Stomach (tissue), 9 donors: Measurements from ENCODE around the gene NAALADL2. TPM values are rescaled to one million over a fixed set of nuclear protein-coding genes. Genes with fewer than 3 reads are reported as not detected.

Experiments
- DNase-seq, 2 donors: peaks; one replicate each; pipeline versions ENCODE4 v3.0.0 to v3.0.0-alpha.2; 2013 to 2019
- H3K27ac ChIP-seq, 5 donors: fragments of 200-600 bp in 4 of 5; sonication (generic) in 4 of 5; one replicate each; pipeline ENCODE4 v1.5.1; 2013 to 2019; ENCODE audit warnings: mild to moderate bottlenecking in 1 of 5, moderate library complexity in 1 of 5
- H3K27me3 ChIP-seq, 3 donors: fragments of 200-600 bp; sonication (generic); one replicate each; pipeline ENCODE4 v1.5.1; 2017 to 2019; ENCODE audit warnings: mixed run types in 1 of 3
- H3K36me3 ChIP-seq, 4 donors: fragments of 200-600 bp; sonication (generic); 1 replicate in 3 of 4; 2 replicates in 1 of 4; pipeline ENCODE4 v1.5.1; 2016 to 2019
- H3K4me1 ChIP-seq, 4 donors: fragments of 200-600 bp; sonication (generic); one replicate each; pipeline ENCODE4 v1.5.1; 2016 to 2019
- H3K4me3 ChIP-seq, 4 donors: fragments of 200-600 bp; sonication (generic) in 3 of 4; one replicate each; pipeline ENCODE4 v1.5.1; 2016 to 2019; ENCODE audit warnings: mild to moderate bottlenecking in 1 of 4
- H3K9me3 ChIP-seq, 4 donors: fragments of 200-600 bp; sonication (generic); one replicate each; pipeline ENCODE4 v1.5.1; 2016 to 2019
- CTCF ChIP-seq, 7 experiments: fragments of 450-650 bp in 4 of 7; fragments of 200-600 bp in 3 of 7; sonication (generic) in 3 of 7; IDR thresholded peaks; one replicate each; pipeline ENCODE4 v1.5.1; 2016 to 2019; ENCODE audit warnings: antibody characterized with exemption in 7 of 7, control low read depth in 2 of 7, mild to moderate bottlenecking in 1 of 7
- EP300 ChIP-seq: sonication (generic); formaldehyde crosslinking; IDR thresholded peaks from one replicate; pipeline ENCODE4 v1.6.1; 2017; ENCODE audit warnings: antibody characterized with exemption
- POLR2A ChIP-seq, 4 donors: fragments of 450-650 bp; IDR thresholded peaks; one replicate each; pipeline ENCODE4 v1.6.1; 2016; ENCODE audit warnings: antibody characterized with exemption in 4 of 4, control low read depth in 2 of 4, mild to moderate bottlenecking in 1 of 4, moderate library complexity in 1 of 4
- POLR2AphosphoS5 ChIP-seq, 3 donors: sonication (generic); formaldehyde crosslinking; IDR thresholded peaks; one replicate each; pipeline ENCODE4 v1.6.1; 2016; ENCODE audit warnings: antibody characterized with exemption in 3 of 3
- WGBS, 5 donors: extraction: QIAGEN DNeasy Blood & Tissue Kit in 3 of 5; methylation state at CpG; one replicate each; pipeline versions ENCODE4 v1.1.5 to v1.1.7; 2013 to 2018; 5-methylcytosine and 5-hydroxymethylcytosine counted together
- intact Hi-C: fragments of 100-400 bp; cut with DNase I; formaldehyde crosslinking; loops from one replicate; pipeline ENCODE4 v1.15.1; 2023; ENCODE audit warnings: low total_unique reads
- polyA plus RNA-seq, 3 donors: library from polyadenylated mRNA; stranded (reverse); fragments of 200-250 nt; gene quantifications; one replicate each; pipeline ENCODE4 v1.2.3, GENCODE V29; 2013
- total RNA-seq, 5 donors: library from RNA; depleted of rRNA; stranded (reverse); fragments of >200 nt; gene quantifications; one replicate each; pipeline versions ENCODE4 v1.1.0 to v1.2.3, GENCODE V29; 2014 to 2016
- donor health status: healthy with polysubstance abuse.
- donor health status: Bipolar disorder and iron deficiency.
- donor health status: healthy.

NAALADL2 gene
- total and polyA plus RNA-seq, 8 donors, result 0.58 to 43.7 (median 5.4) TPM

GRCh38 chr3:175316799-175317198, 457.7 kb downstream of the NAALADL2 start:
- no peak for DNase-seq
- Histone ChIP-seq H3K27ac (no peak overlapping the region), H3K4me1 (no peaks in the 10 kb centered on the region), H3K27me3 (no peaks in the 10 kb centered on the region), H3K9me3 (no peaks in the 10 kb centered on the region), H3K36me3 (no peaks in the 10 kb centered on the region), H3K4me3 (no peak overlapping the region)
- TF ChIP-seq EP300 (no peak), POLR2AphosphoS5 (IDR thresholded peaks at IDR 0.05) (no peak), CTCF (IDR thresholded peaks at IDR 0.05) (no peak), POLR2A (IDR thresholded peaks at IDR 0.05) (no peak)
- intact Hi-C loops, result no loop called here
- WGBS, 5 donors, result 76 to 87% (median 85%) methylated on average over 1 of the region's 1 CpG

GRCh38 chr3:175325440-175325839, 466.3 kb downstream of the NAALADL2 start:
- DNase-seq, result no peak
- H3K27me3 ChIP-seq, result no peaks in the 10 kb centered on the region
- H3K4me1 ChIP-seq, result no peaks in the 10 kb centered on the region
- intact Hi-C loops, result no loop called here
- H3K36me3 ChIP-seq, result no peaks in the 10 kb centered on the region
- no peak overlapping the region for H3K4me3 ChIP-seq
- H3K9me3 ChIP-seq, result no peaks in the 10 kb centered on the region
- WGBS, 5 donors, result 64 to 94% (median 89%) methylated on average over 1 of the region's 1 CpG
- TF ChIP-seq POLR2A (IDR thresholded peaks at IDR 0.05), result no peak
- no peak for TF ChIP-seq CTCF (IDR thresholded peaks at IDR 0.05)
- TF ChIP-seq POLR2AphosphoS5 (IDR thresholded peaks at IDR 0.05), result no peak
- no peak for TF ChIP-seq EP300
- no peak overlapping the region for H3K27ac ChIP-seq

- Histone ChIP-seq H3K27me3 (no peaks in the 10 kb centered on the region), H3K4me3 (no peak overlapping the region), H3K9me3 (no peaks in the 10 kb centered on the region), H3K4me1 (no peaks in the 10 kb centered on the region), H3K27ac (no peak overlapping the region), H3K36me3 (no peaks in the 10 kb centered on the region)
- no peak for TF ChIP-seq POLR2A (IDR thresholded peaks at IDR 0.05)
- no peak for TF ChIP-seq POLR2AphosphoS5 (IDR thresholded peaks at IDR 0.05)
- TF ChIP-seq EP300, result no peak
- TF ChIP-seq CTCF (IDR thresholded peaks at IDR 0.05), result no peak
- intact Hi-C loops, result no loop called here
- DNase-seq, result no peak
- 87 to 93% (median 90%) methylated on average over 4 of the region's 4 CpGs for WGBS, 5 donors
Measured at GRCh38 chr3:175326041-175326440, 466.9 kb downstream of the NAALADL2 start.

- Histone ChIP-seq H3K36me3 (no peaks in the 10 kb centered on the region), H3K4me1 (no peaks in the 10 kb centered on the region), H3K27ac (no peak overlapping the region), H3K9me3 (no peaks in the 10 kb centered on the region), H3K4me3 (no peak overlapping the region), H3K27me3 (no peaks in the 10 kb centered on the region)
- no peak for DNase-seq
- intact Hi-C loops, result no loop called here
- TF ChIP-seq POLR2AphosphoS5 (IDR thresholded peaks at IDR 0.05), result no peak
- TF ChIP-seq EP300, result no peak
- no peak for TF ChIP-seq CTCF (IDR thresholded peaks at IDR 0.05)
- no peak for TF ChIP-seq POLR2A (IDR thresholded peaks at IDR 0.05)
- WGBS, 5 donors, result 80 to 94% (median 88%) methylated on average over 2 of the region's 2 CpGs
Measured at GRCh38 chr3:175329373-175329772, 470.2 kb downstream of the NAALADL2 start.
